MCF 10A (cell line): ENCODE results near the gene BOLA3. TPM values are rescaled to one million over a fixed set of nuclear protein-coding genes. Genes with fewer than 3 reads are reported as not detected.
A peak's percentile ranks its signal among the peaks of the same experiment; 100 is the strongest.

Experiments
- BruUV-seq: library from RNA; stranded (reverse); fragments of 400-500 nt; replicated peaks from 2 replicates; lab custom pipeline; 2021; lab: Mats Ljungman, UMichigan
- CTCF ChIA-PET: fragments of 300-600 bp; sonication (Branson Sonifier 250); formaldehyde crosslinking; extraction: SDS; loops from one replicate; lab custom pipeline; 2021; ENCODE audit warnings: antibody characterized with exemption, inconsistent platforms; lab: Yijun Ruan, JAX
- POLR2A ChIA-PET: fragments of 300-600, 350-650 bp; sonication (Branson Sonifier 250); formaldehyde crosslinking; extraction: SDS; loops from one replicate; lab custom pipeline; 2020; ENCODE audit warnings: antibody characterized with exemption, inconsistent platforms; lab: Yijun Ruan, JAX
- DNase-seq: peaks from one replicate; pipeline ENCODE4 v3.0.0-alpha.2; 2018; ENCODE audit not compliant: unreplicated experiment
- H3K27ac Mint-ChIP-seq: one replicate; pipeline ENCODE4 v1.8.0; 2022; ENCODE audit warnings: mild to moderate bottlenecking, low read depth, mixed read lengths; ENCODE audit not compliant: unreplicated experiment
- H3K27me3 Mint-ChIP-seq: one replicate; pipeline ENCODE4 v1.8.0; 2022; ENCODE audit warnings: mixed read lengths; ENCODE audit not compliant: insufficient read depth, unreplicated experiment
- H3K36me3 Mint-ChIP-seq: one replicate; pipeline ENCODE4 v1.8.0; 2022; ENCODE audit warnings: mild to moderate bottlenecking, moderate library complexity, mixed read lengths; ENCODE audit not compliant: insufficient read depth, unreplicated experiment
- H3K4me1 Mint-ChIP-seq: one replicate; pipeline ENCODE4 v1.8.0; 2022; ENCODE audit warnings: mixed read lengths; ENCODE audit not compliant: insufficient read depth, unreplicated experiment
- H3K4me3 Mint-ChIP-seq: one replicate; pipeline ENCODE4 v1.8.0; 2022; ENCODE audit warnings: mild to moderate bottlenecking, moderate library complexity, mixed read lengths; ENCODE audit not compliant: unreplicated experiment
- H3K9me3 Mint-ChIP-seq: one replicate; pipeline ENCODE4 v1.8.0; 2022; ENCODE audit warnings: mixed read lengths; ENCODE audit not compliant: unreplicated experiment
- CTCF ChIP-seq: fragments of 200-600 bp; IDR thresholded peaks from one replicate; pipeline ENCODE4 v1.8.0; 2022; ENCODE audit warnings: antibody characterized with exemption, mild to moderate bottlenecking; ENCODE audit not compliant: unreplicated experiment
- intact Hi-C: fragments of 100-400 bp; cut with micrococcal nuclease; formaldehyde crosslinking; loops from 2 replicates; pipeline ENCODE4 v1.14.1; 2022
- total RNA-seq: library from RNA; stranded (reverse); gene quantifications from 2 replicates; pipeline ENCODE4 v1.2.3, GENCODE V29; 2022

BOLA3 gene
- total RNA-seq, 1 experiment from 2014 or later = 72.5 TPM

- ChIA-PET CTCF (interaction anchor here (0.5 kb wide), 1 partner anchor 83 kb away, joined by 3 read pairs; no protein-coding TSS in a partner anchor), POLR2A (no interaction called here)
- Mint-ChIP-seq H3K36me3 (peaks cover 71% of the 10 kb centered on the region), H3K27me3 (no peaks in the 10 kb centered on the region), H3K27ac (no peak overlapping the region), H3K4me3 (no peak overlapping the region), H3K4me1 (peaks cover 13% of the 10 kb centered on the region), H3K9me3 (no peaks in the 10 kb centered on the region)
- intact Hi-C loops = no loop called here
- no TSS peak for BruUV-seq
- DNase-seq = peak; percentile 10
- no peak for TF ChIP-seq CTCF
Observed at GRCh38 chr2:74099835-74100234, 47.9 kb downstream of the BOLA3 start.

GRCh38 chr2:74099271-74099670 is 48.4 kb downstream of the BOLA3 start:
- no peak overlapping the region for H3K27ac Mint-ChIP-seq
- H3K9me3 Mint-ChIP-seq = no peaks in the 10 kb centered on the region
- intact Hi-C loops = no loop called here
- peaks cover 13% of the 10 kb centered on the region for H3K4me1 Mint-ChIP-seq
- no peak for DNase-seq
- no TSS peak for BruUV-seq
- no peak overlapping the region for H3K4me3 Mint-ChIP-seq
- POLR2A ChIA-PET = no interaction called here
- H3K36me3 Mint-ChIP-seq = peaks cover 71% of the 10 kb centered on the region
- no peak for TF ChIP-seq CTCF
- no peaks in the 10 kb centered on the region for H3K27me3 Mint-ChIP-seq
- CTCF ChIA-PET = interaction anchor here (0.8 kb wide), 1 partner anchor 236 kb away, joined by 3 read pairs; no protein-coding TSS in a partner anchor

- ChIA-PET CTCF (no interaction called here), POLR2A (interaction anchor here (0.5 to 0.9 kb wide), 3 partner anchors 10 to 151 kb away, joined by 3 to 4 read pairs (median 3); no protein-coding TSS in a partner anchor)
- no peaks in the 10 kb centered on the region for H3K9me3 Mint-ChIP-seq
- no TSS peak for BruUV-seq
- H3K36me3 Mint-ChIP-seq = peaks cover 64% of the 10 kb centered on the region
- DNase-seq = no peak
- H3K27me3 Mint-ChIP-seq = no peaks in the 10 kb centered on the region
- no peak overlapping the region for H3K27ac Mint-ChIP-seq
- peaks cover 13% of the 10 kb centered on the region for H3K4me1 Mint-ChIP-seq
- TF ChIP-seq CTCF = no peak
- no peak overlapping the region for H3K4me3 Mint-ChIP-seq
- intact Hi-C loops = no loop called here
Observed at GRCh38 chr2:74097574-74097973, 50.1 kb downstream of the BOLA3 start.

GRCh38 chr2:74096052-74096451 is 51.7 kb downstream of the BOLA3 start:
- H3K4me3 Mint-ChIP-seq = no peak overlapping the region
- no peaks in the 10 kb centered on the region for H3K9me3 Mint-ChIP-seq
- ChIA-PET CTCF (interaction anchor here (0.7 kb wide), 1 partner anchor 8 kb away, joined by 3 read pairs; no protein-coding TSS in a partner anchor), POLR2A (interaction anchor here (0.7 kb wide), 1 partner anchor 20 kb away, joined by 4 read pairs; no protein-coding TSS in a partner anchor)
- peaks cover 60% of the 10 kb centered on the region for H3K36me3 Mint-ChIP-seq
- DNase-seq = no peak
- no peaks in the 10 kb centered on the region for H3K27me3 Mint-ChIP-seq
- intact Hi-C loops = no loop called here
- H3K27ac Mint-ChIP-seq = no peak overlapping the region
- peaks cover 13% of the 10 kb centered on the region for H3K4me1 Mint-ChIP-seq
- no peak for TF ChIP-seq CTCF
- BruUV-seq = no TSS peak
